Naive thymus-derived CD8-positive, alpha-beta T cell (primary cell): Measurements from ENCODE around the gene ACBD6. TPM values are rescaled to one million over a fixed set of nuclear protein-coding genes. Genes with fewer than 3 reads are reported as not detected.

Experiments used
- ATAC-seq, 2 donors: fragments of 150-1000 bp; cut with Tn5 transposase in 1 of 2; sonication (Bioruptor Pico), chemical (Tn5 transposase) in 1 of 2; 1 replicate in 1 of 2; 2 replicates in 1 of 2; pipeline ENCODE4 v1.10.0; 2021; ENCODE audit warnings: mild to moderate bottlenecking in 2 of 2, moderate library complexity in 2 of 2
- POLR2A ChIA-PET: fragments of 350-600 bp; sonication (Branson Sonifier 250); formaldehyde crosslinking; loops from one replicate; lab custom pipeline; 2021; ENCODE audit warnings: antibody characterized with exemption; lab: Charles Lee
- DNase-seq, 10 donors: peaks; one replicate each; pipeline versions ENCODE4 v3.0.0 to v3.0.0-alpha.2; 2020 to 2022
- H3K27ac Mint-ChIP-seq, 10 donors: one replicate each; pipeline ENCODE4 v1.8.0; 2020 to 2022; ENCODE audit warnings: mild to moderate bottlenecking in 10 of 10, mixed read lengths in 10 of 10, moderate library complexity in 4 of 10, inconsistent platforms in 1 of 10
- H3K27me3 Mint-ChIP-seq, 5 donors: one replicate each; pipeline ENCODE4 v1.8.0; 2021 to 2022; ENCODE audit warnings: mixed read lengths in 5 of 5
- H3K36me3 Mint-ChIP-seq, 3 donors: one replicate each; pipeline ENCODE4 v1.8.0; 2020 to 2022; ENCODE audit warnings: mixed read lengths in 3 of 3, mild to moderate bottlenecking in 2 of 3, inconsistent platforms in 1 of 3
- H3K4me1 Mint-ChIP-seq, 4 donors: one replicate each; pipeline ENCODE4 v1.8.0; 2021 to 2022; ENCODE audit warnings: mixed read lengths in 4 of 4
- H3K4me3 Mint-ChIP-seq, 10 donors: one replicate each; pipeline ENCODE4 v1.8.0; 2020 to 2022; ENCODE audit warnings: mild to moderate bottlenecking in 10 of 10, mixed read lengths in 10 of 10, moderate library complexity in 6 of 10, inconsistent platforms in 1 of 10
- H3K9me3 Mint-ChIP-seq, 9 donors: one replicate each; pipeline ENCODE4 v1.8.0; 2020 to 2022; ENCODE audit warnings: mixed read lengths in 9 of 9, mild to moderate bottlenecking in 3 of 9, inconsistent platforms in 1 of 9, moderate library complexity in 1 of 9
- microRNA-seq: library from miRNA; unstranded; fragments of <30 nt; microRNA quantifications from one replicate; pipeline ENCODE4 v1.2.0, GENCODE V29; 2022; ENCODE audit warnings: borderline microRNAs expressed
- polyA plus RNA-seq, 3 donors: library from polyadenylated mRNA; unstranded; fragments of 300-500 nt; fragmentation: Illumina TruSeq; gene quantifications; one replicate each; pipeline ENCODE4 v1.2.3, GENCODE V29; 2021
- total RNA-seq, 8 experiments: library from RNA in 2 of 8; stranded (reverse) in 2 of 8; gene quantifications; one replicate each; pipeline ENCODE4 v1.2.3 and lab custom pipeline; 2021 to 2026

Gene ACBD6
- total and polyA plus RNA-seq, 5 experiments from 2014 or later: 45.8 to 63.6 (median 46.4) TPM

DNA sequence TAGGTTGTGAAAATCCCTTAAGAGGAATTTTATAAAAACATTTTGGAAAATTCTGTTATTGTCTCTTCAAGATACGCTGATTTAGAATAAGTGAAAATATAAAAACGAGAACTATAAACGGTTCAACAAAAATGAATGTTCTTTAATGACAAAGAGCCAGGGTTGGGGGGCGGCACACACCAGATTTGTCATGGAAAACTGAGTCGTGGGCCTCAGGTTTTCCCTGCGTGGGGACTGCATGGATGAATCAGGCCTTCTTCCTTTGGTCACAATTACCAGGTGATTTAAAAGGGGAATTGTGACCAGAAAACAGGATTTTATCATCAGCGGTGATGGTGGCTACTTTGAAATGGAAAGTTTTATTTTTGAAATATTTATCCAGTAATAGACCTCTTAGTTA lies 263.7 kb downstream of the ACBD6 start:
- H3K9me3 Mint-ChIP-seq: no peaks in the 10 kb centered on the region
- DNase-seq (no peak), ATAC-seq (no peak)
- H3K4me3 Mint-ChIP-seq: no peak overlapping the region
- peaks cover 44 to 100% (median 72%) of the 10 kb centered on the region in 5 donors for H3K27me3 Mint-ChIP-seq
- POLR2A ChIA-PET: no interaction called here
- H3K27ac Mint-ChIP-seq: no peak overlapping the region
- H3K4me1 Mint-ChIP-seq: peaks cover 14 to 28% (median 27%) of the 10 kb centered on the region in 4 donors
- peaks cover 0 to 2% (median 0%) of the 10 kb centered on the region in 3 donors for H3K36me3 Mint-ChIP-seq

Small RNA genes lying within 50 kb of the gene (microRNA-seq; reads per million reads assigned to microRNA genes)
- gene MIR3121: not detected

Other genes starting within 250 kb of the ACBD6 start
- not detected for gene OVAAL, start 56.4 kb upstream of the ACBD6 start, total RNA-seq
- not detected for gene OVAAL, start 56.4 kb upstream of the ACBD6 start, polyA plus RNA-seq
- gene XPR1, start 129.4 kb upstream of the ACBD6 start, total RNA-seq: 10 to 100 TPM; 16.3 to 19.1 TPM
- 1 to 10 TPM; 2.8 to 4.6 (median 4.0) TPM for gene XPR1, start 129.4 kb upstream of the ACBD6 start, polyA plus RNA-seq